Vagina (tissue), 2 donors: Measurements from ENCODE around the gene DLL1.

Source experiments
- CTCF ChIP-seq, 3 experiments: fragments of 450-650 bp in 2 of 3; fragments of 200-600 bp in 1 of 3; sonication (generic) in 1 of 3; IDR thresholded peaks; one replicate each; pipeline ENCODE4 v1.5.1; 2017 to 2019; ENCODE audit warnings: antibody characterized with exemption in 3 of 3, mild to moderate bottlenecking in 2 of 3, moderate library complexity in 2 of 3
- POLR2A ChIP-seq, 2 donors: fragments of 450-650 bp; IDR thresholded peaks; one replicate each; pipeline ENCODE4 v1.6.1; 2017; ENCODE audit warnings: antibody characterized with exemption in 2 of 2, mild to moderate bottlenecking in 2 of 2, moderate library complexity in 2 of 2
- POLR2AphosphoS5 ChIP-seq, 2 donors: sonication (generic); formaldehyde crosslinking; IDR thresholded peaks; one replicate each; pipeline ENCODE4 v1.9.0; 2017; ENCODE audit warnings: antibody characterized with exemption in 2 of 2, mild to moderate bottlenecking in 2 of 2, low read depth in 1 of 2; ENCODE audit not compliant: insufficient read depth in 1 of 2

GRCh38 chr6:170235391-170236125, 55.3 kb downstream of the DLL1 start:
- TF ChIP-seq CTCF (IDR thresholded peaks at IDR 0.05) = no peak
- no peak for TF ChIP-seq POLR2A (IDR thresholded peaks at IDR 0.05)
- no peak for TF ChIP-seq POLR2AphosphoS5 (IDR thresholded peaks at IDR 0.05; ENCODE audit: insufficient read depth in 1 of 2, low read depth in 1 of 2)
